Nucleus accumbens (tissue), 56 donors: ENCODE data around the gene SKOR1.
A peak's percentile ranks its signal among the peaks of the same experiment; 100 is the strongest.

Source experiments
- DNase-seq, 56 donors: peaks; one replicate each; lab custom pipeline; 2025; lab: John Stamatoyannopoulos, UW

SKOR1 gene

GRCh38 chr15:67843571-67844387 lies 18.5 kb downstream of the SKOR1 start:
- DNase-seq = no peak

GRCh38 chr15:67845974-67846373 lies 20.7 kb downstream of the SKOR1 start:
- DNase-seq = no peak

DNA sequence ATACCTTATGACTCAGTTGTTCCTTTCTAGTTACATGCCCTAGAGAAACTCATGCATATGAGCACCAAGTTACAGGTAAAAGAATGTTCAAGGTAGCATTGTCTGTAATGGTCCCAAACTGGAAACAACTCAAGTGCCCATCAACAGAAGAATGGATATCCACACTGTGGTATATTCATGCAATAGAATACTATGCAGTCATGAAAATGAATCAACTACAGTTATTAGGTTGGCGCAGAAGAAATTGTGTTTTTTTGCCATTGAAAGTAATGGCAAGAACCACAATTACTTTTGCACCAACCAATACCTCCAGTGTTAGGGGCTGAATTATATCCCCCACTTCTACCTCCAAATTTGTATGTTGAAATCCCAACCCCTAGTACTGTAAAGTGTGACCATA lies 24.2 kb downstream of the SKOR1 start:
- no peak for DNase-seq

DNA sequence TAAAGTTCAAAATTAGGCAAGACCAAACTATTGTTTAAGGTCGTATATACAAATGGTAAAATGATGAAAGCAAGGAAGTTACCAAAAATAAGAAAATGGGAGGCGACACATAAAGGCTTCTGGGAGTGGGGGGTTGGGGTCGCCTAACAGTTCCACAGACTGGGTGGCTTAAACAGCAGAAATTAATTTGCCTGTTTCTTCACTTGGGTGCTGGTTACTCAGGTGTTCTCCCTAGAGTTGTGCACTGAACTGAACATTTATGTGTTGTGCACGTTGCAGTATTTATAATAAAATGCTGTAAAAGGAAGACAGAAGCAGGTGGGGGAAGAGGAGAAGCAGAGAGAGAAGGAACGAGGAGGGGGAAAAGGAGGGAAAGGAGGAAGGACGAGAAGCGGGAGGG lies 25.0 kb downstream of the SKOR1 start:
- no peak for DNase-seq

- no peak for DNase-seq
Measured at GRCh38 chr15:67850994-67851571, 25.8 kb downstream of the SKOR1 start.

- no peak for DNase-seq
Measured at GRCh38 chr15:67852418-67852817, 27.1 kb downstream of the SKOR1 start.

- no peak for DNase-seq
Measured at GRCh38 chr15:67853454-67853853, 28.1 kb downstream of the SKOR1 start.

GRCh38 chr15:67854358-67854757 lies 29.0 kb downstream of the SKOR1 start:
- no peak for DNase-seq

DNA sequence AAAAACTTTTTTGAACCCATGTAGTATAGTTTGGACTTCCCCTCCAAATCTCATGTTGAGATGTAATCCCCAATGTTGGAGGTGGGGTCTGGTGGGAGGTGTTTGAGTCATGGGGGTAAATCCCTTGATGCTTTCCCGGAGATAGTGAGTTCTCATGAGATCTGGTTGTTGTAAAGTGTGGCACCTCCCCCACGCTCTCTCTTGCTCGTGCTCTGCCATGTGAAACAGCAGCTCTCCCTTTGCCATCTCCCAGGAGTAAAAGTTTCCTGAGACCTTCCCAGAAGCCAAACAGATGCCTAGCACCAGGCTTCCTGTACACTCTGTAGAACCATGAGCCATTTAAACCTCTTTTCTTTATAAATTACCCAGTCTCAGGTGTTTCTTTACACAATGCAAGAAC lies 30.5 kb downstream of the SKOR1 start:
- DNase-seq = no peak

GRCh38 chr15:67857220-67857619 lies 31.9 kb downstream of the SKOR1 start:
- DNase-seq = no peak

GRCh38 chr15:67859331-67859946 lies 34.1 kb downstream of the SKOR1 start:
- DNase-seq = peak in 5 of 56 donors; percentile 14 to 52 (median 22)

DNA sequence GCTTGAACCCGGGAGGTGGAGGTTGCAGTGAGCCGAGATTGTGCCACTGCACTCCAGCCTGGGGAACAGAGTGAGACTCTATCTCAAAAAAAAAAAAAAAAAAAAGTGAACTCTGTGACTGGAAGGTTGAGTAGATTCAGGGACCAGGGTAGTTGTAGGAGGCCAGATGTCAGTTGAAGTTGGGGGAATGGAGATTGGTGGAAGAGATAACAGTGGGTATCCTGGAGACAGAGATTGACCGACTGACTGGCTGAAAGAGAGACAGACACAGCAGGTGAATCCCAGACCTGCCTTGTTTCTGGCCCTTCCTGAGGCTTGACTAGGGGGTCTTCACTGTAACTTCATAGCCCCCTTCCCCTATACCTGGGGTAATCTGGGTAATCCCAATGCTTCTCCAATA lies 36.7 kb downstream of the SKOR1 start:
- no peak for DNase-seq

DNA sequence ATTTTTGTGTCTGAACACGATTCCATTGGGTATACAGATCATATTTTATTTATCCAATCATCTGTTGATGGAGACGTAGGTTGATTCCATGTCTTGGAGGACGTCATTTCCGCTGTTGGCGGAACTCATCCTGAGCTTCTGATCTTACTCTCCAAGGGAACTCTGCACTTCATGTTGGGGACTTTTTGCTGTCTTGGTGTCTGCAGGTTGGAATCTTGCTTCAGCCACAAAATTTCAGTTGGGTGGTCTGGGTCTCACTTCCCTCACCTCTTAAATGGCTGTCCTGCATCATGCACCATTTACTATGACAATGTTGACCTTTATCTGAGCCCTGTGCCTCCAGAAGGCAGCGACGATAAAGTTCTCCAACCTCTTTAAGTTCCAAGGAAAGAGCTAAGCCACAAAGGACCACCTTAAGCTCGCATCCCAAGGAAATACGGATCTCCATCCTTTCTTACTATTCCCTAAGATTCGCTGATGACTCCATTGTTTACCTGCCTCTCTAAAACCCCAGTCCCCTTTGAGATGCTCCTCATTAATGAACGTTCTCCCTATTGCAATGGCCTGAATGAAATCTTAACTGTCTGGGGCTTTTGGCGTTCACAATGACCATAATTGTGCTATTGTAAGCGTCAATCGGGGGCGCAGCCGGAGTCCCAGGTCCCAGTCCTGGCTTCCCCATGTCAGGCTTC lies 37.6 kb downstream of the SKOR1 start:
- no peak for DNase-seq

DNA sequence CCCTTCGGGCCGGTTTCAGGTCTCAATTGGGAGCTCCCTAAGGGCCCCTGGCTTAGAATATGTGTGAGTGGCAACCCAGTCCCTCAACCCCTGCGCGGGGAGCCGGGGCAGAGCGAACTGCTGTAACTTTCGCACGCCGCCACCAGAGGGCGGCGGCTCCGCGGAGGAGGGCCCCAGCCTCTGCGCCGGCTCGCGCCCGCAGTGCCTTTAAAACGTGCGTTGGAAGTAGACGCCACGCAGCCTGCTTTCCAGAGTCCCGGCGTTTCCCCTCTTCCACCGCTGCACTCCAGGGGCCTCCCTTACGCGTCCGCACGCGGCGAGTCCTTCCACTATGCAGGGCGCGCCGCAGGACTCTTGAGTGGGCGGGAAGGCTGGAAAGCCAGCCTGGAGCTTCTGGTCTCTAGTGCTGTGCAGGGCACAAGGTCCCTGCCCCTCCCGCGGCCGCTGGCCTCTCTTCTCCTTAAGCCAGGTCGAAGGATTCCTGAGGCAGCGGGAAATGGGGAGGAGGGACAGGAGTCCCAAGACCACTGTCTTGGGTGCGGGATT lies 38.2 kb downstream of the SKOR1 start:
- peak in 49 of 56 donors; percentile 23 to 82 (median 60) for DNase-seq

DNA sequence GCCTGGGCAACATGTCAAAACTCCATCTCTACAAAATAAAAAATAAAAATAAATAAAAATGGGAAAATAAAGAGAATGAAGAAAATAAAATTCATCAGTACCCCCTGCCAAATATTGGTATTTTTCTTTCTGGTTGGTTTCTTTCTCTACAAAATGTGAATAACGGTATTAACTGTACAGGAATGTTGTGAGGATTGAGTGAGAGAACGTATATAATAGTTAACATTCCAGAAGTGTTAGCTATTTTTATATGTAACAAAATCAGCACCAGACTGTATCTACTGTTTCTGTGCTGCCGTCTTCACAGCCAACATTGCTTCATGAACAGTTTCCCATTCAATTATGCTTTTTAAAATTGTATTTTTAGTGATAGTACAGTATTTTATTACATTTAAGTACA lies 40.0 kb downstream of the SKOR1 start:
- DNase-seq = no peak

GRCh38 chr15:67865766-67866165 lies 40.5 kb downstream of the SKOR1 start:
- DNase-seq = no peak

GRCh38 chr15:67869701-67870100 lies 44.4 kb downstream of the SKOR1 start:
- DNase-seq = no peak

- DNase-seq = no peak
Measured at GRCh38 chr15:67870868-67871408, 45.6 kb downstream of the SKOR1 start.

DNA sequence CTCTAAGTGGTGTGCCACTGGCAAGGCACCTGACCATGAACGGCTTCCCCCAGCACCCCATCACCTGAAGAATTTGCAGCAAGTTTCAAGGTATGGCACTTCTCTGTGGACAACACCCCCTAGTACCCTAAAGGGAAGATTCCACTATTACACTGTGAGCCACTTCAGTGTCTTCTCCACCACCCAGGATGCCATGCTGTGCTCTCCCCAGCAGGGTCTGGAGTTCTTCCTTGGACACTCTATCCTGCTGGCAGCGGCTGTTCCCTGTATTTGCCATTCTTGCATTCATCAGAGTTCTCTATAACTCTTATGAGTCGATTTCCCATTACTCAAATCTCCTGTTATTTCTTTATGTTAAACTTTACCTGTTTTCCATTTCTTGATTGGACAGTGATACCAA lies 48.5 kb downstream of the SKOR1 start:
- no peak for DNase-seq

DNA sequence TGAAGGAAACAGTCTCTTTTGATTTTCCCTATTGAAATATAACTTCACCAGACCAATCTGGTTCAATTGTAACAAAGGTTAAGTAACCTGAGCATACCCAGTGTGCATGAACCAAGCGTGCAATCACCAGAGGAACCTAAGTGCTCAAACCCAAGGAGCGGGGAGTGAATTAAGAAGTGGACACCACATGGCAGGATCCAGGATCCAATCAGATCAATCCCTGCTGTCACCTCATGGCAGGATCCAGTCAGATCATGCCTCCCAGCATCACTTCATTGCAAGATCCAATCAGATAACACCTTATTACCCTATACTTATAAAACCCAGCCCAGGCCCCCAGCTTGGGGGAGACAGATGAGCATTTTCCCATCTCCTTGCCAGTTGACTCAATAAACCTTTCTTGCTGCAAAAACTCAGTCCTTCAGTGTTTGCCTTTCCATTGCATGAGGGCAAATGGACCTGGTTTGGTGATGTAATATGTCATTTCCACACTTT lies 53.5 kb downstream of the SKOR1 start:
- no peak for DNase-seq
